DND-41 (cell line): Measurements from ENCODE around the gene PSMB1.

ENCODE experiments used
- CTCF ChIP-seq: IDR thresholded peaks from 2 replicates; pipeline ENCODE4 v1.5.1; 2012; ENCODE audit warnings: borderline replicate concordance, low read length, moderate library complexity, mild to moderate bottlenecking; ENCODE audit not compliant: poor library complexity, severe bottlenecking; ENCODE audit errors: extremely low read depth
- EZH2 ChIP-seq: IDR thresholded peaks from 3 replicates; pipeline ENCODE4 v1.6.1; 2012; ENCODE audit warnings: borderline replicate concordance, low read depth, mild to moderate bottlenecking, moderate library complexity, low read length, inconsistent platforms; ENCODE audit not compliant: severe bottlenecking

GRCh38 chr6:170554796-170555137 lies 1.7 kb upstream of the PSMB1 start:
- TF ChIP-seq CTCF (no peak), EZH2 (no peak)
